ENCODE data around the gene LGI1.

GRCh38 chr10:93837822-93838221 lies 80.1 kb downstream of the LGI1 start:
- no peak for TF ChIP-seq BACH1 (tag; IDR thresholded peaks at IDR 0.05)
- TF ChIP-seq TCF7 (IDR thresholded peaks at IDR 0.05; ENCODE audit: borderline replicate concordance), result no peak
- no peak for TF ChIP-seq POLR2AphosphoS5 (IDR thresholded peaks at IDR 0.05; ENCODE audit: control insufficient read depth, insufficient read depth, low read depth, low read length)
- no peak for TF ChIP-seq SNIP1 (IDR thresholded peaks at IDR 0.05; ENCODE audit: low read depth)
- no peak for TF ChIP-seq FOSL1 (tag; conservative IDR thresholded peaks at IDR 0.05)
- TF ChIP-seq MEIS2 (IDR thresholded peaks at IDR 0.05; ENCODE audit: partially characterized antibody), result no peak
- no peak for TF ChIP-seq REST (IDR thresholded peaks at IDR 0.05; ENCODE audit: borderline replicate concordance)
- TF ChIP-seq REST (CRISPR knock-in tag; IDR thresholded peaks at IDR 0.05; ENCODE audit: low read depth), result no peak
- no peak for TF ChIP-seq NFRKB (IDR thresholded peaks at IDR 0.05; ENCODE audit: low read depth)
- TF ChIP-seq KLF13 (tag; IDR thresholded peaks at IDR 0.05; ENCODE audit: borderline replicate concordance, low read depth), result no peak
- TF ChIP-seq GTF2E2 (tag; IDR thresholded peaks at IDR 0.05), result no peak

Data from K562 (cell line).